ENCODE data around the gene PTGDR2.

The PTGDR2 gene

GRCh38 chr11:60872961-60873524 lies 17.3 kb upstream of the PTGDR2 start:
- Histone ChIP-seq H3K36me3 (replicated peaks) (no peaks in the 10 kb centered on the region), H3K27ac (peak overlapping the region; percentile 32), H3K27me3 (replicated peaks) (no peaks in the 10 kb centered on the region), H3K4me3 (ENCODE audit: low read depth, low read length) (no peak overlapping the region)
- in situ Hi-C loops (cut with HindIII; ENCODE audit: low pct_ligation_motif_present, low sequenced_read_pairs): no loop called here
- TF ChIP-seq, protein P1, sequence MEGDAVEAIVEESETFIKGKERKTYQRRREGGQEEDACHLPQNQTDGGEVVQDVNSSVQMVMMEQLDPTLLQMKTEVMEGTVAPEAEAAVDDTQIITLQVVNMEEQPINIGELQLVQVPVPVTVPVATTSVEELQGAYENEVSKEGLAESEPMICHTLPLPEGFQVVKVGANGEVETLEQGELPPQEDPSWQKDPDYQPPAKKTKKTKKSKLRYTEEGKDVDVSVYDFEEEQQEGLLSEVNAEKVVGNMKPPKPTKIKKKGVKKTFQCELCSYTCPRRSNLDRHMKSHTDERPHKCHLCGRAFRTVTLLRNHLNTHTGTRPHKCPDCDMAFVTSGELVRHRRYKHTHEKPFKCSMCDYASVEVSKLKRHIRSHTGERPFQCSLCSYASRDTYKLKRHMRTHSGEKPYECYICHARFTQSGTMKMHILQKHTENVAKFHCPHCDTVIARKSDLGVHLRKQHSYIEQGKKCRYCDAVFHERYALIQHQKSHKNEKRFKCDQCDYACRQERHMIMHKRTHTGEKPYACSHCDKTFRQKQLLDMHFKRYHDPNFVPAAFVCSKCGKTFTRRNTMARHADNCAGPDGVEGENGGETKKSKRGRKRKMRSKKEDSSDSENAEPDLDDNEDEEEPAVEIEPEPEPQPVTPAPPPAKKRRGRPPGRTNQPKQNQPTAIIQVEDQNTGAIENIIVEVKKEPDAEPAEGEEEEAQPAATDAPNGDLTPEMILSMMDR (IDR thresholded peaks at IDR 0.05; ENCODE audit: low read depth, low read length, missing control alignments): no peak
- peak; percentile 96 for DNase-seq

- TF ChIP-seq, protein P1 (IDR thresholded peaks at IDR 0.05; ENCODE audit: low read depth, low read length, missing control alignments): no peak
- H3K27ac ChIP-seq: peak overlapping the region; percentile 32
- H3K36me3 ChIP-seq (replicated peaks): no peaks in the 10 kb centered on the region
- no peak overlapping the region for H3K4me3 ChIP-seq (ENCODE audit: low read depth, low read length)
- DNase-seq: peak; percentile 76
- no peaks in the 10 kb centered on the region for H3K27me3 ChIP-seq (replicated peaks)
- in situ Hi-C loops (cut with HindIII; ENCODE audit: low pct_ligation_motif_present, low sequenced_read_pairs): no loop called here
Observed at GRCh38 chr11:60872124-60872960, 16.6 kb upstream of the PTGDR2 start.

DNA sequence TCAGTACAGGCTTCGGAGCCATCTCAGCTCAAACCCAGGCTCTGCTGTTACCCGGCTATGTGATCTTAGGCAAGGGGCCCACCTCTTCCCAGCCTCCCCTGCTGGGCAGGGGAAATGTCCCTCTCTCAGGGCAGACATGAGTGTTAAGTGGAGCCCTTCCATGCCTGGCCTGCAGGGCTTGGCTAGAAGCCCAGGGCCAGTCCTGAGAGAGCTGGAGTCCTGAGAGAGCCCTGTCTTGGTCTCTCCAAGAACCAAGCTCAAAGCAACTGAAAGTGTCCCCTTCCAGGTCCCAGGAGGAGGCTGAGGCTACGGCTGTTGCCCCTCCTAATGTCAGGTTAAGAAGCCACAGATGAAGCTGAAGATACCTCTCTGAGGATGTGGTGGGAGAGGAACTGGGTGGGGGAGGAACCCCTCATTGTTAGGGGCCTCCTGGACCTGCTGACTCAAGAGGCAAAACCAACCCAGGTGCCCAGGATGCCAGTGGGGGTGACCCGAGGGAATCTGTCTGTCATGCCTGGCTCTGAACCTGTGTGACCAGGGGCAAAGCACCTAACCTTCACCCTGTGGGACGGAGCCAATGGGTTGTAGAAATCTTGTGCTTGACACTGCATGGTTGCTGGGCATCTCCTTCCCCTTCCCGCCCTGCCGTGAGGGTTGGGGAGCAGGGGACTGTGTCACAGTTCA lies 15.8 kb upstream of the PTGDR2 start:
- peak; percentile 38 for DNase-seq
- in situ Hi-C loops (cut with HindIII; ENCODE audit: low pct_ligation_motif_present, low sequenced_read_pairs): no loop called here
- Histone ChIP-seq H3K4me3 (ENCODE audit: low read depth, low read length) (no peak overlapping the region), H3K36me3 (replicated peaks) (no peaks in the 10 kb centered on the region), H3K27me3 (replicated peaks) (no peaks in the 10 kb centered on the region), H3K27ac (no peak overlapping the region)
- TF ChIP-seq, protein P1 (IDR thresholded peaks at IDR 0.05; ENCODE audit: low read depth, low read length, missing control alignments): peak; percentile 56

DNA sequence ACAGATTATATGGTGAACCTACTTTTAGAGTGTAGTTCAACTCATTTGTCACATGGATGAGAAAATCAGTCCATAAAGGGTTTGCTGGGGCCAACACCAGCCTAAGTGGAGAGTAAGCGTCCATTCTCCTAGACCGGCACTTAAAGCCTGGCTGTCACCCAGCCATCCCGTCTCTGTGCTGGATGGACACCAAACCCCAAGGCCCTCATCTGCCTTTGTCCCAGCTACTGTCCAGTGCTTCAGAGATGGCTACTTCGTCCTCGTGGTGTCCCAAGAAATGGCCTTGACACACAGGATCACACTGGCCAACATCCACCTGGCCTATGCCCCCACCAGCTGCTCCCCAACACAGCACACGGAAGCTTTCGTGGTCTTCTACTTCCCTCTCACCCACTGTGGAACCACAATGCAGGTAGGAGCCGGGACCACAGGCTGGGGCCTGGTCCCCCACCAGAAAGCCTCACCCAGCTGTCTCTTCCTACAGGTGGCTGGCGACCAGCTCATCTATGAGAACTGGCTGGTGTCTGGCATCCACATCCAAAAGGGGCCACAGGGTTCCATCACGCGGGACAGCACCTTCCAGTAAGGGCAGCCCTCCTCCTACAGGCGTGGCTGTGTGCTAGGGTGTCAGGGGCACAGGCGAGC lies 15.1 kb upstream of the PTGDR2 start:
- Histone ChIP-seq H3K36me3 (replicated peaks) (no peaks in the 10 kb centered on the region), H3K27me3 (replicated peaks) (no peaks in the 10 kb centered on the region), H3K27ac (no peak overlapping the region), H3K4me3 (ENCODE audit: low read depth, low read length) (no peak overlapping the region)
- DNase-seq: no peak
- in situ Hi-C loops (cut with HindIII; ENCODE audit: low pct_ligation_motif_present, low sequenced_read_pairs): no loop called here
- TF ChIP-seq, protein P1 (IDR thresholded peaks at IDR 0.05; ENCODE audit: low read depth, low read length, missing control alignments): no peak

GRCh38 chr11:60870276-60870675 lies 14.5 kb upstream of the PTGDR2 start:
- in situ Hi-C loops (cut with HindIII; ENCODE audit: low pct_ligation_motif_present, low sequenced_read_pairs): no loop called here
- no peak for DNase-seq
- Histone ChIP-seq H3K4me3 (ENCODE audit: low read depth, low read length) (no peak overlapping the region), H3K36me3 (replicated peaks) (no peaks in the 10 kb centered on the region), H3K27me3 (replicated peaks) (no peaks in the 10 kb centered on the region), H3K27ac (no peak overlapping the region)
- TF ChIP-seq, protein P1 (IDR thresholded peaks at IDR 0.05; ENCODE audit: low read depth, low read length, missing control alignments): no peak

Data from brain microvascular endothelial cell (primary cell).